ENCODE results near the gene AOC2.

GRCh38 chr17:42803074-42803883, 41.1 kb upstream of the AOC2 start:
- TF ChIP-seq CTCF (conservative IDR thresholded peaks at IDR 0.05 in 1 of 2, IDR thresholded peaks at IDR 0.05 in 1 of 2; ENCODE audit: low read depth in 1 of 2, low read length in 2 of 2): no peak
- TF ChIP-seq EZH2 (IDR thresholded peaks at IDR 0.05; ENCODE audit: low read length, missing control alignments): no peak

Measured in fibroblast of lung (primary cell).